ENCODE data around the gene CCDC110. TPM values are rescaled to one million over a fixed set of nuclear protein-coding genes. Genes with fewer than 3 reads are reported as not detected.
"Not testable (repeated sequence)": the region's sequence is repeated elsewhere in the genome, so short reads cannot be mapped to it uniquely, and the experiment has no call there.

CCDC110 gene
- total RNA-seq, 1 experiment from 2014 or later = 2.1 TPM

DNA sequence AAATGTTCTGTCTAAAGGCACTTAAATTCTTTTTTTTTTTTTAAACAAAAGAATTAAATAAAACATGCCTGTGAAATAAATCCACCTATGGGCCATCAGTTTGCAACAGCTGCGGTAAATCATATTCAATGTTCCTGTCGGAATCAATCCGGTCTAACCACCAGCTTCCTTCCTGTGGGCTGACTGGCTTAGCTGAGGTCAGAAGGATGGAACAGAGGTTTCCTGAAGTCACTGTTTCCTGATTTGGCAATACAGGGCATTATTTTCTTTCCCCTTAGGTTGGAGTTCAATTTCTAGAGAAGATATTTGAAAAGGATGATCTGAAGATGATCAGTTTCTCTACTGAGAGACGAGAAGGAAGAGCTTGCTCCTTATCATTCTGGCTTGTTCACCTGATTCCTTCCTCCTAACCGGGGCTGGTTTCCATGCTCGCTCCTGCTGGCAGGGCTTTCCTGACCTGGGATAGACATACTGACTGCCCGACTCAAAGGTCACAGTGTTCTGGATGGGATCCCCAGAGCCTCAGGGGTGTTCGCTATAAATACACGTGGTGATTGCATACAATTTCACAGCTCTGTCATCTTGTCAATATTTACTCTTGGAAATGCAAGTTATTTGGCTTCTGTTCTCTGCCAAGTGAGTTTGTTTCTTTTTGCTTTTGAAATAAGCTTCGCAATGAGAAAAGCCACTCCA lies 42.1 kb upstream of the CCDC110 start:
- H3K27me3 Mint-ChIP-seq (ENCODE audit: low read depth) = no peaks in the 10 kb centered on the region
- no peak for DNase-seq (ENCODE audit: low spot score)
- H3K9me3 Mint-ChIP-seq = no peaks in the 10 kb centered on the region
- ChIA-PET POLR2A (no interaction called here), CTCF (interaction anchor here (0.9 to 2.0 kb wide), 3 partner anchors 84 to 524 kb away, joined by 4 to 5 read pairs (median 4); no protein-coding TSS in a partner anchor)
- ATAC-seq = no peak
- no peak for TF ChIP-seq NFYB (CRISPR knock-in tag; conservative IDR thresholded peaks at IDR 0.05; ENCODE audit: low read depth)
- TF ChIP-seq ZNF232 (CRISPR knock-in tag; IDR thresholded peaks at IDR 0.05) = no peak
- TF ChIP-seq ZNF671 (CRISPR knock-in tag; IDR thresholded peaks at IDR 0.05) = no peak
- peak; percentile 85 for TF ChIP-seq GABPB1 (CRISPR knock-in tag; IDR thresholded peaks at IDR 0.05)
- H3K4me1 Mint-ChIP-seq = no peaks in the 10 kb centered on the region
- no peak overlapping the region for H3K27ac Mint-ChIP-seq
- H3K36me3 Mint-ChIP-seq = no peaks in the 10 kb centered on the region
- H3K4me3 Mint-ChIP-seq = no peak overlapping the region

DNA sequence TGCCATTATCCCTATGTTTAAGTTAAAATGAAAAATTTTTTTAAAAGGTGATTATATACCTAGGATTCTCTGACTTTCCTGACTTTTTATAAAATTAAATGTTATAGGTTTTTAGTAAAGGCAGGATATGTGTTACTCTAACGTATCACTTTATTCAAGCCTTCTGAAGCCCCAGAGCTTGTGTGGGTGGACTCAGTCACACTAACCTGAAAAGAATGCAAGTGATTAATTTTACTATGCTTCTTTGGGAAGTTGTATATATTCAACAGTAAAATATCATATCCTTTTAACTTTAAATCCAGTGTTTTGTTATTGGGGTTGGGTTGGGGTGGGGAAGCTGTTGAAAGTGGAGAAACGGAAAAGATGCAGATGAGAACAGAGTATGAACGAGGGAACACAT lies 41.0 kb upstream of the CCDC110 start:
- ChIA-PET CTCF (interaction anchor here (1.2 to 2.0 kb wide), 2 partner anchors 85 to 384 kb away, joined by 4 to 5 read pairs; no protein-coding TSS in a partner anchor), POLR2A (no interaction called here)
- H3K4me1 Mint-ChIP-seq = no peaks in the 10 kb centered on the region
- no peaks in the 10 kb centered on the region for H3K9me3 Mint-ChIP-seq
- H3K36me3 Mint-ChIP-seq = no peaks in the 10 kb centered on the region
- TF ChIP-seq, protein P1, sequence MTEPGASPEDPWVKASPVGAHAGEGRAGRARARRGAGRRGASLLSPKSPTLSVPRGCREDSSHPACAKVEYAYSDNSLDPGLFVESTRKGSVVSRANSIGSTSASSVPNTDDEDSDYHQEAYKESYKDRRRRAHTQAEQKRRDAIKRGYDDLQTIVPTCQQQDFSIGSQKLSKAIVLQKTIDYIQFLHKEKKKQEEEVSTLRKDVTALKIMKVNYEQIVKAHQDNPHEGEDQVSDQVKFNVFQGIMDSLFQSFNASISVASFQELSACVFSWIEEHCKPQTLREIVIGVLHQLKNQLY (CRISPR knock-in tag; IDR thresholded peaks at IDR 0.05) = no peak
- TF ChIP-seq, protein P2, sequence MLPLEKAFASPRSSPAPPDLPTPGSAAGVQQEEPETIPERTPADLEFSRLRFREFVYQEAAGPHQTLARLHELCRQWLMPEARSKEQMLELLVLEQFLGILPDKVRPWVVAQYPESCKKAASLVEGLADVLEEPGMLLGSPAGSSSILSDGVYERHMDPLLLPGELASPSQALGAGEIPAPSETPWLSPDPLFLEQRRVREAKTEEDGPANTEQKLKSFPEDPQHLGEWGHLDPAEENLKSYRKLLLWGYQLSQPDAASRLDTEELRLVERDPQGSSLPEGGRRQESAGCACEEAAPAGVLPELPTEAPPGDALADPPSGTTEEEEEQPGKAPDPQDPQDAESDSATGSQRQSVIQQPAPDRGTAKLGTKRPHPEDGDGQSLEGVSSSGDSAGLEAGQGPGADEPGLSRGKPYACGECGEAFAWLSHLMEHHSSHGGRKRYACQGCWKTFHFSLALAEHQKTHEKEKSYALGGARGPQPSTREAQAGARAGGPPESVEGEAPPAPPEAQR (CRISPR knock-in tag; IDR thresholded peaks at IDR 0.05) = no peak
- TF ChIP-seq TEAD1 (CRISPR knock-in tag; IDR thresholded peaks at IDR 0.05) = no peak
- TF ChIP-seq SMAD3 (CRISPR knock-in tag; IDR thresholded peaks at IDR 0.05; ENCODE audit: borderline replicate concordance) = no peak
- TF ChIP-seq GABPB1 (CRISPR knock-in tag; IDR thresholded peaks at IDR 0.05) = no peak
- TF ChIP-seq ARID4B (CRISPR knock-in tag; IDR thresholded peaks at IDR 0.05; ENCODE audit: borderline replicate concordance) = no peak
- no peak for TF ChIP-seq E2F4 (CRISPR knock-in tag; IDR thresholded peaks at IDR 0.05; ENCODE audit: borderline replicate concordance, low read depth)
- no peaks in the 10 kb centered on the region for H3K27me3 Mint-ChIP-seq (ENCODE audit: low read depth)
- no peak overlapping the region for H3K4me3 Mint-ChIP-seq
- H3K27ac Mint-ChIP-seq = no peak overlapping the region
- DNase-seq (ENCODE audit: low spot score) (no peak), ATAC-seq (no peak)

GRCh38 chr4:185511243-185511642 lies 39.7 kb upstream of the CCDC110 start:
- H3K9me3 Mint-ChIP-seq; CTCF ChIA-PET; DNase-seq (ENCODE audit: low spot score); H3K4me1 Mint-ChIP-seq; ATAC-seq; H3K36me3 Mint-ChIP-seq; H3K27ac Mint-ChIP-seq; POLR2A ChIA-PET; H3K27me3 Mint-ChIP-seq (ENCODE audit: low read depth); H3K4me3 Mint-ChIP-seq: not testable (repeated sequence)

DNA sequence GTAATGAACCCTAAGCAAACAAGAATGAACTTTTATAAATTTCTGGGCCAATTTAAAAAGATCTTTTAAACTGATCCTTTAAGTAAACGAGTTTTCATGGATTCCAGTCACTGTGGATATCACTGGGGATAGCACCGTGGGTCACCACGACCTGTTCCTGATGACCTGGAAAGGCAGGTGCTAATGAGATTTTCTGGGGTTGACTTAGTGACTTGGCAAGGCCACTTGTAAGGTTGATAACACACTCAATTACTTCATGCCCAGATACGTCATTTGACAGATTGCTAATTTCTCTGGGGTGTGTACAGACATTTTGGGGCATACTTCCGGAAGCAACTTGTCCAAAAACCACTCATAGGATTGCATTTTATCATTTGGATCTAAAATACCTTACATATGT lies 39.3 kb upstream of the CCDC110 start:
- POLR2A ChIA-PET = no interaction called here
- no peak overlapping the region for H3K4me3 Mint-ChIP-seq
- ATAC-seq (no peak), DNase-seq (ENCODE audit: low spot score) (no peak)
- no peaks in the 10 kb centered on the region for H3K36me3 Mint-ChIP-seq
- H3K9me3 Mint-ChIP-seq = no peaks in the 10 kb centered on the region
- H3K27me3 Mint-ChIP-seq (ENCODE audit: low read depth) = no peaks in the 10 kb centered on the region
- no peaks in the 10 kb centered on the region for H3K4me1 Mint-ChIP-seq
- CTCF ChIA-PET = no interaction called here
- H3K27ac Mint-ChIP-seq = no peak overlapping the region
- TF ChIP-seq ZNF396 (CRISPR knock-in tag; IDR thresholded peaks at IDR 0.05; ENCODE audit: borderline replicate concordance) (no peak), JAZF1 (CRISPR knock-in tag; IDR thresholded peaks at IDR 0.05) (no peak), MYBL2 (CRISPR knock-in tag; IDR thresholded peaks at IDR 0.05) (no peak), PRRX2 (CRISPR knock-in tag; IDR thresholded peaks at IDR 0.05) (no peak), TEAD1 (CRISPR knock-in tag; IDR thresholded peaks at IDR 0.05) (no peak), CTCF (IDR thresholded peaks at IDR 0.05) (no peak), HMGA2 (CRISPR knock-in tag; IDR thresholded peaks at IDR 0.05) (no peak)
- TF ChIP-seq, protein P3, sequence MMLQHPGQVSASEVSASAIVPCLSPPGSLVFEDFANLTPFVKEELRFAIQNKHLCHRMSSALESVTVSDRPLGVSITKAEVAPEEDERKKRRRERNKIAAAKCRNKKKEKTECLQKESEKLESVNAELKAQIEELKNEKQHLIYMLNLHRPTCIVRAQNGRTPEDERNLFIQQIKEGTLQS (CRISPR knock-in tag; conservative IDR thresholded peaks at IDR 0.05) = no peak
- TF ChIP-seq, protein P4, sequence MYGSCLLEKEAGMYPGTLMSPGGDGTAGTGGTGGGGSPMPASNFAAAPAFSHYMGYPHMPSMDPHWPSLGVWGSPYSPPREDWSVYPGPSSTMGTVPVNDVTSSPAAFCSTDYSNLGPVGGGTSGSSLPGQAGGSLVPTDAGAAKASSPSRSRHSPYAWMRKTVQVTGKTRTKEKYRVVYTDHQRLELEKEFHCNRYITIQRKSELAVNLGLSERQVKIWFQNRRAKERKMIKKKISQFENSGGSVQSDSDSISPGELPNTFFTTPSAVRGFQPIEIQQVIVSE (CRISPR knock-in tag; IDR thresholded peaks at IDR 0.05; ENCODE audit: borderline replicate concordance) = no peak
